Breast epithelium (tissue), 3 donors: ENCODE data around the gene RGS16.

Experiments used
- CTCF ChIP-seq, 3 donors: fragments of 450-650 bp; IDR thresholded peaks; one replicate each; pipeline ENCODE4 v1.5.1; 2016 to 2017; ENCODE audit warnings: antibody characterized with exemption in 3 of 3, mild to moderate bottlenecking in 3 of 3, moderate library complexity in 3 of 3
- POLR2A ChIP-seq: fragments of 450-650 bp; IDR thresholded peaks from one replicate; pipeline ENCODE4 v1.6.1; 2016; ENCODE audit warnings: antibody characterized with exemption, mild to moderate bottlenecking, moderate library complexity

- TF ChIP-seq POLR2A = no peak
- no peak for TF ChIP-seq CTCF (IDR thresholded peaks at IDR 0.05)
Observed at GRCh38 chr1:182580736-182581135, 23.5 kb downstream of the RGS16 start.
